Activated CD4-positive, alpha-beta T cell treated with anti-CD3 and anti-CD28 coated beads, Interleukin-2, amount 50 U/mL, for 1 hour (primary cell): ENCODE measurements around the gene ZBTB42.
A peak's percentile ranks its signal among the peaks of the same experiment; 100 is the strongest.

Experiments
- DNase-seq: peaks from one replicate; pipeline ENCODE4 v3.0.0-alpha.2; 2020

ZBTB42 gene

GRCh38 chr14:104782808-104783139 is 18.1 kb upstream of the ZBTB42 start:
- DNase-seq, result no peak

GRCh38 chr14:104783484-104784217 is 17.2 kb upstream of the ZBTB42 start:
- no peak for DNase-seq

- DNase-seq, result no peak
These were observed 16.7 kb upstream of the ZBTB42 start for GRCh38 chr14:104784218-104784568.

- no peak for DNase-seq
These were observed 15.8 kb upstream of the ZBTB42 start for GRCh38 chr14:104784846-104785707.

GRCh38 chr14:104785708-104786080 is 15.2 kb upstream of the ZBTB42 start:
- DNase-seq, result no peak

- DNase-seq, result no peak
These were observed 14.8 kb upstream of the ZBTB42 start for GRCh38 chr14:104786091-104786586.

GRCh38 chr14:104786726-104787675 is 13.9 kb upstream of the ZBTB42 start:
- no peak for DNase-seq

- no peak for DNase-seq
These were observed 13.2 kb upstream of the ZBTB42 start for GRCh38 chr14:104787736-104788135.

- no peak for DNase-seq
These were observed 12.6 kb upstream of the ZBTB42 start for GRCh38 chr14:104788161-104788818.

GRCh38 chr14:104788873-104789663 is 11.8 kb upstream of the ZBTB42 start:
- no peak for DNase-seq

- no peak for DNase-seq
These were observed 10.9 kb upstream of the ZBTB42 start for GRCh38 chr14:104789752-104790743.

GRCh38 chr14:104791425-104791824 is 9.5 kb upstream of the ZBTB42 start:
- DNase-seq, result no peak

GRCh38 chr14:104792101-104792884 is 8.6 kb upstream of the ZBTB42 start:
- DNase-seq, result no peak

- no peak for DNase-seq
These were observed 7.8 kb upstream of the ZBTB42 start for GRCh38 chr14:104792945-104793702.

GRCh38 chr14:104793703-104793959 is 7.3 kb upstream of the ZBTB42 start:
- no peak for DNase-seq

- peak; percentile 32 for DNase-seq
These were observed 6.8 kb upstream of the ZBTB42 start for GRCh38 chr14:104794099-104794498.

- DNase-seq, result no peak
These were observed 6.3 kb upstream of the ZBTB42 start for GRCh38 chr14:104794631-104794992.

- no peak for DNase-seq
These were observed 5.7 kb upstream of the ZBTB42 start, which contains the start of gene AKT1 for GRCh38 chr14:104794993-104795780. TSS of gene AKT1 (minus strand) at chr14:104795748. CDS start at chr14:104792643, 3,105 bp downstream.
